Fibroblast of the conjunctiva (primary cell): ENCODE data around the gene MIB1.
A peak's percentile ranks its signal among the peaks of the same experiment; 100 is the strongest.

Experiments used
- DNase-seq: peaks from one replicate; pipeline ENCODE4 v3.0.0-alpha.2; 2010; ENCODE audit warnings: low read depth

Gene MIB1

DNA sequence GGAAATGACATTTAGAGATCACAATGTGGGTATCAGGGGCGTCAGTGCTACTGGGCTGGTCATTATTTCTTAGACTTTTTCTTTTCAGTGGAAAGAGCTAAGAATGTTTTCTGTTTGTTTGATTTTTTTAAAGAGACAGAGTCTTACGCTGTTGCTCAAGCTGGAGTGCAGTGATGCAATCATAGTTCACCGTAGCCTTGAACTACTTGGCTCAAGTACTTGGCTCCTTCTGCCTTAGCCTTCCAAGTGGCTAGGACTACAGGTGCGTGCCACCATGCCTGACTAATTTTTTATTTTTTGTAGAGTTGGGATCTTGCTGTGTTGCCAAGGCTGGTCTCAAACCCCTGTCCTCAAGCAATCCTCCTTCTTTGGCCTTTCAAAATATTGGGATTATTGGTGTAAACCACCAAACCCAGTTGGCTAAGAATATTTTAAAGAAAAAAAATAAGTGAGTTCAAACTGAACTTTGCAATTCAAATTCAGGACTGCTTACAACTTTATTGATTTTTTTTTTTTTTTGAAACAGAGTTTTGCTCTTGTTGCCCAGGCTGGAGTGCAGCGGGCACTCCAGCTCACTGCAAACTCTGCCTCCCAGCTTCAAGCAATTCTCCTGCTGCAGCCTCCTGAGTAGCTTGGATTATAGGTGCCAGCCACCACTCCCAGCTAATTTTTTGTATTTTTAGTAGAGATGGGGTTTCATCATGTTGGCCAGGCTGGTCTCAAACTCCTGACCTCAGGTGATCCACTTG, 154.2 kb downstream of the MIB1 start:
- DNase-seq, result peak; percentile 9

DNA sequence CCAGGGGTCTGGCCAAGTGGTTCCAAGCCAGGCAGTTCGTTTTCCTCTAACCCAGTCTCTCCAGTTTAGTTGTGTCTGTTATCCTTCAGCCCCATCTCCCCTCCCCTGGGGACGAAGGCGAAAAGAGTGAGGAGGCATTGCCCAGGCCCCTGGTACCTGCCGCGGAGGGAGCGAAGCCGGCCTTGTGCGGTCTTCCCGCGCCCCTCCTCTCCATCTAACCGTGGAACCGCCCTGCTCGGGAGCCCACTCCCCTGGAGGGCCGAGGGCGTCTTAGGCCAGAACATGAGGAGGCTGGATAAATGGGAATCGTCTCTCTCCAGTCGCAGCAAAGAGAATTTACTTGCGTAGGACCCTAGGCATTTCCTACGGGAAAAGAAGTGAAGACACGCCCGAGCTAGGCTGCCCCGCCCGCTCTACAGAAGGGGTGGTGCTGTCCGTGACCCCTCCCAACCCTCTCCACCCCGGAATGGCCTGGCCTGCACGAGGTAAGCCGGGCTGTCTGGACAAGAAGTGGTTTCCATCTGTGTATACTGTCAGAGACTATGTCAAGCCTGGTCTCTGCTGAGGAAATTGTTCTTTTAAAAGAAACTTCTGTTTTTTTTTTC, 156.2 kb downstream of the MIB1 start:
- DNase-seq, result no peak

DNA sequence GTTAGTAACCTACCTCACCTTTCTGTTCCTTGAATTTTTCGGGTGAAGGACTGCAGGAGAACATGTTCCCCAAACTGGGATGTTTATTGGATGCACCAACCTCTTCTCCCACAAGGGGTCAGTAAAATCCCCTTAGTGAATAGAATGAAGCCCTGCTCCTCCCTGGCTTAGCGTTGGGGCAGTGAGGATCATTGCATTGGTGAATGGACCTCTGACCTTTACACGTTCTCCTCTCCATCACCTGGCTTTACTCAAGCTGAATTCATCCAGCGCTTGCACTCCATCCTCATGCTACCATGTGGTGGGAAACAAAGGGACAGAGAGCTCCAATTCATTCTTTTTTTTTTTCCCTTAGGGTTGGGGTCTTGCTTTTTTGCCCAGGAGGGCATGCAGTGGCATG, 157.2 kb downstream of the MIB1 start:
- DNase-seq, result peak; percentile 14

DNA sequence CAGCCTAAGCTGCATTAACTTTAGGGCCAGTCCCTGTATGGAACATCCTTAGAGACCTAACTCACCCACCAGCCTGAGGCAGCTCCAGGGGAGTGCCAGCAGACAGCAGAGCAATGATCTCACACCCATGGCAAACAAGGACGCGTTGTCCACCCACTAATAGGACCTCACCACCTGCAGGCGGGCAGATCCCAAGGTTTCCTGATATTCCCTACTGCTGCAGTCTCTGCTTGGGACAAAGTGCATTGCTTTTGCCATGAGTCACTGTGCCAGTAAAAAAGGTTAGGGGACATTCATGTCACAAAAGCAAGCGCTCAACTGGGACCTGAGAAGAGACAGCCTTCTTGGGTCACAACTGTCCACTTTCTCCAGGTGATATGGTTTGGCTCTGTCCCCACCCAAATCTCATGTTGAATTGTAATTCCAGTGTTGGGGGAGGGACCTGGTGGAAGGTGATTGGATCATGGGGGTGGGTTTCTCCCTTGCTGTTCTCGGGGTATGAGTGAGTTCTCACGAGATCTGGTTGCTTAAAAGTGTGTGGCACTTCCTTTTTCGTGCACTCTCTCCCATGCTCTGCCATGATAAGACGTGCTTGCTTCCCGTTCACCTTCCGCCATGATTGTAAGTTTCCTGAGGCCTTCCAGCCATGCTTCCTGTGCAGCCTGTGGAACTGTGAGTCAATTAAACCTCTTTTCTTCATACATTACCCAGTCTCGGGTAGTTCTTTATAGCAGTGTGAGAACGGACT, 160.2 kb downstream of the MIB1 start:
- DNase-seq, result no peak

DNA sequence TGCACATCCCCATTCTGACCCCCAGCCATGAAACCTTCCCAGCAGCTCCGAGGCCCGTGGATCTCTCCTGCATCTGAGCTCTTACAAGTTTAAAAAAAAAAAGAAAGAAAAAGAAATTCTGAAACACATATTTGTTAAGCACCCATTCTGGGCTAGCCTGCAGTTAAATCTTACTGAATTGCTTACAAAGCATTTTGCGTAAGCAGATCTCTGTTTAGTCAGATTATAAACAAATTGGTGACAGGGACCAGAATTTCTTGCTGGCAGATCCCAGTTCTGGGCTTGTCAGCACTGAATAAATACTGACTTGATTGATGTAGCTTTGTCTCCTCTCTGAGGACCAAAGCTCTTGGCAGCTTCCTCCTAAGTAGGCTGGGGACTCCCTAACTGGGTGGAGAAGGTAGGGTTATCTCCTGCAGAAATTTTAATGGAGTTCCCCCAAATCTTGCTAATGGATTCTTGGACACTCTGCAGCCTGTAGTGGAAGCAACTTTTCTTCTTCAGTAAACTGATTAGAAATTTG, 160.9 kb downstream of the MIB1 start:
- no peak for DNase-seq

DNA sequence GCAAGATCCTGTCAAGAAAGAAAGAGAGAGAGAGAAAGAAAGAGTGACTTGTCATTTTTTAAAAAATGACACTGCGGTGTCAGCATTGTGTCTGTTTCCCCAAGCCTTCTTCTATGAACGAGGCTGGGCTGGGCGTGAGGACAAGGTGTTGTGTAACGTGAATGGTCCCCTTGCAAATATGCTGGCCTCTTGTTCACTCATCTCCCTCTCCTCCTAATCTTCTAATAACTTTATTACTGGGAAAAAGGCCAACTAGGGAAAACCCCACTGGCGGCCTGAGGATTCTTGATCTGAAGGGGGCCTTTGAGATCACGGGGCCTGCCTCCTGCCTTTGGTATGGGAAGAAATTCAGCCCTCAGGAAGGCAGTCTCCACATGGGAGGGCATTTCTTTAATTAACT, 163.1 kb downstream of the MIB1 start:
- no peak for DNase-seq

DNA sequence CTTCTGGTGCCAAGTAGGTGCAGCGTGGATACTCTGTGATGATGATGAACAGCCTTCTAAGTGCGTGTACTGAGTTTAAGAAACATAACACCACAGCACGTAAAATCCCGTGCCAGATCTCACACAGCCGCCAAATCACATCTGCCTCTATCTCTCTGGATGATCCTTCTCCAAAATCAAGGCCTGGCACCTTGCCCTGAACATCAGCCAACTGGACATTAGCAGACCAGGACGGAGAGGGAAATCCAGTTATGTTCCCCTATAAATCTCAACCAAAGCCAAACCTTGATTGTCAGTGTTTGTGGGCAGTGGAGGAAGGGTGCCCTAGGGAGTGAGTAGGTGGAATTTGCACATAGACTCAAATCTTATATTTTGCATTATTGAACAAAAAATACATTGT, 164.3 kb downstream of the MIB1 start:
- DNase-seq, result no peak

DNA sequence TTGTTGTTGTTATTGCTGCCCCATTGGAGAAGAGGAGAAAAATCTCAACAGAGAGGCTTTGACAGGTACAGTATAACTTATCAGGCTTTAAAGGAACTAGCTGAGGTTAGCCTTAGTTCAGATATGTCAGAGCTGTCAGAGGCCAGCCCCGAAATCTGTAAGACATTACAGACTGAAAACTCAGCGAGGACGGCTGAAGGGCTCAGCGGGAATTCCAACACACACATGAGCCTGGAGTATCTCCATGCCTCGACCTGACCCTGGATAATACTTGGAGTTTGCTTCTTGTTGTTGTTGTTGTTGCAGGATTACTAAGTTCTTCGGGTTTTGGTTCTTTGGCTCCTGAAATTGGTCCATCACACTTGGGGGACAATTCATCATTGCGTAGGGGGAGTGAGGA, 166.9 kb downstream of the MIB1 start:
- no peak for DNase-seq

DNA sequence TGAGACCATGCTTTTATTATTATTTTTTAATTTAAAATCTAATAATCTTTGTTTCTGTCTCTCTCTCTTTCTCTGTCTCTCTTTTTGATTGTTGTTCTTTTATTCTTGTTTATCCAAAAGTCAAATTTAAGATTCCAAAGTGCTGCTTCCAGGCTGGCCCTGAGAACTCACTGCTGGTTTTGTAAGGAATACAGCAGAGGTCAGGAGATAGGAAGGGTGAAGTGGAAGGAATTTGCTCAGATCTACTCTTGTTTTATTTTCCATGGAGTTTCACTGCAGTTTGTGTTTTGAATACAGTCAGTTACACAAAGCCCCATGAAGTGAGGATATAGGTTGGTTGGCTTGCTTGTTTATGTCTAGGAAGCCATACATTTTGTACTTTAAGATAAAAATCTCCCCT, 168.1 kb downstream of the MIB1 start:
- no peak for DNase-seq

DNA sequence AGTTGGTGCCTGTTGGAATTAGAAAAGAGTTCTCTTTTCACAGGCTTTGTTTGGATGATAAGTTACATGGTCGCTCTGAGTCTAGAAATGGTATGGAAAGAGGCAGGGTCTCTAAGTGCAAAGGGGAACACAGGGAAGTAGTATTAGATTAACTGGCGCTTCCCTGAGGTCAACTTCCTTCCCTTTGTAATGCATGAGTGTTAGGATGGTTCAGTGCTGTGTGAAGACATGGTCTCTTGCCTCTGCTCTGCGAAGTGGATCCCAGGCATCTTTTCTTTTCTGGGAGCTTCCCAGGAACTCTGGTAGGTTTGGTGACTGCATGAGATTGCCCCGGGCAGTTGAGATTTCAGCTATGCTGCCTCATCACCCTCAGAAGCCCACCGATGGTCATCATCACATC, 170.3 kb downstream of the MIB1 start:
- DNase-seq, result no peak

DNA sequence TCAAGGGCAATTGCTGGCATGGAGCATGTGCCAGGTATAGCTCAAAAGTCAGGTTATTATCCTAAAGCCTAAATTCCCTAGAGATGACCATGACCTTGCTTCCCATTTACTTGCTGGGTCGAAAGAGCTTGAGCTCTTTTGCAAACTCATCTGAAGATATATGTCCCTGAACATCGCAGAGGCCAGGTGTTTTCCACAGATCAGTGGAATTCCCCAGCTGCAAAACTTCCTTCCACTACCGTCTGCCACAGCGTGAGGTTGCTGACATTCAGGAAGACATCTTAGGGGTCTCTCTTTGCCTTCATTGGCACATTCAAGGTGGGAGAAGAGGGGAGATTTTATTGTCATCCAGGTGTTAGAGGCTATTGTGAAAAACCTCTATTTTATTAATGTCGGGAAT, 171.0 kb downstream of the MIB1 start:
- DNase-seq, result no peak

DNA sequence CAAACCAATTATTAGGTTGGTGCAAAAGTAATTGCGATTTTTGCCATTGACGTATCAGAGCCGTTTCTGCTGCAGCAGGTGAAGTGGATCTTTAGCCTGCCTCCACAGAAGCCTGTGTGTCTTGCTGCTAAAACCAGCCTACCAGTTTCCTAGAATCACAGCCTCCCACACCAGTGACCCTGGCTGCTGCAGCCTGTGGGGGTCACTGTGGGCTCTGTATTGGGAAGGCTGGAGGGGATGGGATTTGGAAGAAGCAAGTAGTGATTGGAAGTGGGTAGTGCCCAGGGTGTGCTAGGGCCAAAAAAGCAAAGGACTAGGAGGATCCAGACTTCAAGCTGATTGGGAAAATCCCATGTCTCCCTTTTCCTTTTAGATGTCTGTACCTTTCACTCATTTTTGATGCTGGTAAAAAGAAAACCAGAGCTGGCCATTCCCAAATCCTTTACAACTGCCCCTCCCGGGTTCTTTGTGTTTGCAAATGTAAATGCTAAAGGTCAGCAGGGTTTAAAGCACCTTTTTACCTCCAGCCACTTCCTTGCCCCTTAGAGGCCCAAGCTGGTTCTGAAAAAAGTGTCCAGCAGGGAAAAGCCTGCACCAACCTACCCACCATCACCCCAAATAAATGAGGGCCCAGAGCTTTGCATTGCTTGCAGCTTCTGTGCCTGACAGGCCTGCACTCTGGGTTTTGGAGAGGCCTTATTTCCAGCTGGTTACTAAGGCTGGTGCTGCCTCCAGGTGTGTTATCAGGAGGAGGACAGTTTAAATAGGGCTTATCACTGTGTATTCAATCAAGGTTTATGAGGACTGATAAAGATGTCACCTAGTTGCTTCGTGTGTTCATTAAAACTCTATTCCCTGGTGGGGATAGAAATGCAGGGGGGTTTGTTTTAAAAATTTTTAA, 172.0 kb downstream of the MIB1 start:
- DNase-seq, result no peak

DNA sequence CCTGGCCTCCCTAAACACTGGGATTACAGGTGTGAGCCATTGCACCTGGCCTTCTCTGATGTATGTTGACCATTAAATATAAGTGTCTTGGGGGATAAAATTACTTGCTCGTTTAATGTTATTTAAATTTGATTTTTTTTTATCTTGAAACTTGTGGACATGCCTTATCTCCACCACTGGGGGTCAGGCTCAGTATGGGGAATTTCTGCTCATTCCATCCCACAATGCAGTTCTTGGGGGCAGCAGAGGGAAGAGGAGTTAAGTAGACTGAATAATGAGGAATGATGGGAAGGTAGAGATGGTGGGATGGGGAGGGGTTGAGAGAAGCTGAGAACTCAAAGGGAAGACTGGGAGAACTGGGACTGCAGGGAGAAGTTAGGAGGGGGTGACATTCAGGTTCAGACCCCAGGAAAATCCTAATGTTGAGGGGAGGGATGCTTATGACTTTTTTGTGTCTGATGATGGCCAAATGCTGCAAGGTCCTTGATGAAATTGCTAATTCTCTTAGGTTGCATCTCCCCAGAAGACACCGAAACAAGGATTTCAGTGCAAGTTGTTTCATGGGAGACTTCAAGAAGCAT, 174.2 kb downstream of the MIB1 start:
- DNase-seq, result peak; percentile 10

DNA sequence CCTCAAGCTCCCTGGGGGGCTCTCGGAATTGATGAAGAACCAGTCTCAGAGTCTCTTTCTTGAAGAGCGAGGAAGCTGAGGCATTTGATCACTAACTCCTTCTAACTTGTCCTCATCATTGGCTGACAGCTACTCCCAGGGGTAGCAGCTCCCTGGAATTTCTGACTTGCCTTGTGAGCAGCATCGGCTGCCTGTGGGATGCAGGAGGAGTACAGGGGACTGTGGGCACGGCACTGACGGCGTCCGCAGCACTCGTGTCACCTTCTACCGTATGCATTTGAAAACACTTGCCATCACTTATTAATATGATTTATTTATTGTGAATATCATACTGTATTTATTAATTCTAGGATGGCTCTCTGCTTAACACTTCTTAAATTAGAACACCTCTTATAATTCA, 175.0 kb downstream of the MIB1 start:
- DNase-seq, result no peak

DNA sequence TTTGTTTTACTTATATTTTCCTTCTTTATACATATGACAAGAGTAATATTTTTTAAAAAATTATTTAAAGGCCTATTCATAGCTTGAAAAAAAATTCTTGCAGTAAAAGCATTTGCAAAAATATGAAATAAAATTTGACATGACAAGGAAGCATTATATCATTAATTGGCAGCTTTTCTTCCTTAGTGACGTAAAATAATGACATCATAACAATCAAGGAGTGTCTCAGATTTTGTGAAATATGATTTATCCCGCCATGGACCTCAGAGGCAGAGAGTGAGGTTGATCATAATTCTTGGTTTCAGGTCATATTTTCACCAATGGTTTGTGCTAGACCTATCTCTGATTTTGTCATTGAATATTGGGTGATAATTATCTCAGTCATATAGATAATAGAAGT, 176.0 kb downstream of the MIB1 start:
- DNase-seq, result no peak

DNA sequence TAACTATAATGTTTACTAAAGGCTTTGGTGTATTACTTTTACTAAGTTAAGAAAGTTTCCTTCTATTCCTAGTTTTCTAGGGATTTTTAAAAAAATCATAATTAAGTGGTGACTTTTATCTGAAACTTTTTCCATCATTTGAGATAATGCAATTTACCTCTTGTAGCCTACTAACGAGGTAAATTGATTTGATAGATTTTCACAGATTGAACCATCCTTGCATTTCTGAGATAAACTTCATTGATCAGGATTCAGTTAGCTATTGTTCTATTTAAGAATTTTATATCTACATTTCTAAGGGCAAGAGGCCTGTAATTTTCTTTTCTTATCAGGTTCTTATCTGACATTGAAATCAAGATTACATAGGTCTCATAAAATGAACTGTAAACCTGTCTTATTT, 178.1 kb downstream of the MIB1 start:
- DNase-seq, result no peak
